ENCODE data around the gene FAM89B.

Gene FAM89B

DNA sequence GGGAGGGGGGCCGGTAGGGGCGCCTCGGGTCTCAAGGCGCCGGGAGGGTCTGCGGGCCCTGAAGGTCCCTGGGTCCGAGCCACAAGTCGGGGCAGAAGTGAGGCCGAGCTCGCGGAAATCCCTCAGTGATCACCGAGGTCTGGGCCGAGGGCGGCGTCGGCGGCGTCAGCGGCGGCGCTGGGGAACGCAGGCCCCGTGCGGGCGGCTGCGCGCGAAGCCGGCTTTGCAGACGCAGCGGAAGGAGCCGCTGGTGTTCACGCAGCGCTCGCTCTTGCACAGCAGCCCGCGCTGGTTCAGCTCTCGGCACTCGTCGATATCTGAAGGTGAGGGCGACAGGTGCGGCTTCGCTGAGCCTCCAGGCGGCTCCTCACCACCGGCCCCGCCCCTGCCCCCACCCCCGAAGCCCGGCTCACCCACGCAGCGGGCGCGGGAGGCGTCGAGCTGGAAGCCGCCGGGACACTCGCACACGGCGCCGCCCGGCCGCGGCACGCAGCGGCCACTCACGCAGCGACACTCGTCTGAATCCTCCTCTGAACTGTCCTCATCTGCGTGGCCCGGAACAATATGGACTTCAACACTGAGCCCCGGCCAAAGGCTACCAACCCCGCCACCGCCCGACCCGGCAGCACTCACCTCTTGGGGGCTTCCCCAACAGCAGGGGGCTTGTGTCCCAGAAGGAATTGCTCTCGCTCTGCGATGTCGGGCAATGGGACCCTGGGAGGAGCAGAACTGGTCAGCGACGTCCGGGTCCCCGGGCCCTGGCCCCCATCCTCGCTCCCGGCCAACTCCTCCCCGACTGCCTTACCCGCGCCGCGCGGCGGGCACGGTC, 33.2 kb upstream of the FAM89B start:
- no peak for DNase-seq (ENCODE audit: low read depth in 3 of 3)

DNA sequence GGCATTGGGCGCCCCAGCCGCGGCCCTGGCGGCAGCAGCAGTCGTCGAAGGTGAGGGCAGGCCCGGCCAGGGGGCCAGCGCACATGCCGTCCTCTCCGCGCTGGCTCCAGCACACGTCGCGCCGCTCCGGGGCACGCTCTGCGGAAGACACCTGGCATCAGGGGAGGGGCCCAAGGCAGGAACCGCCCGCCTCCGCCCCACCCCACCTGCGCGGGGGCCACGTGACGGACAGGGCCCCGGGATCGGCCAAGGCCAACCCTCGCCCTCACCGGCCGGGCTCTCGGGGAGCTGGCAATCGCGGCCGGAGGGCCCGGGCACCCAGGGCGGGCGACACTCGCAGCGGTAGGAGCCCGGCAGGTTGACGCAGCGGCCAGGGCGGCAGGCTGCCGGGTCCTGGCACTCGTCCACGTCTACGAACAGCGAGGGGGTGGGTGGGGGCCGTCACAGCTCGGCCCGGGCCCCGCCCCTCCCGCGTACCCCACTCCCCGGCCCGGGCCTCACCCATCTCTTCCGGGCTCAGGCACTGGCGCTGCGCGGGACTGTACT, 32.5 kb upstream of the FAM89B start:
- peak in 1 of 3 donors; percentile 21 for DNase-seq (ENCODE audit: low read depth in 3 of 3)

DNA sequence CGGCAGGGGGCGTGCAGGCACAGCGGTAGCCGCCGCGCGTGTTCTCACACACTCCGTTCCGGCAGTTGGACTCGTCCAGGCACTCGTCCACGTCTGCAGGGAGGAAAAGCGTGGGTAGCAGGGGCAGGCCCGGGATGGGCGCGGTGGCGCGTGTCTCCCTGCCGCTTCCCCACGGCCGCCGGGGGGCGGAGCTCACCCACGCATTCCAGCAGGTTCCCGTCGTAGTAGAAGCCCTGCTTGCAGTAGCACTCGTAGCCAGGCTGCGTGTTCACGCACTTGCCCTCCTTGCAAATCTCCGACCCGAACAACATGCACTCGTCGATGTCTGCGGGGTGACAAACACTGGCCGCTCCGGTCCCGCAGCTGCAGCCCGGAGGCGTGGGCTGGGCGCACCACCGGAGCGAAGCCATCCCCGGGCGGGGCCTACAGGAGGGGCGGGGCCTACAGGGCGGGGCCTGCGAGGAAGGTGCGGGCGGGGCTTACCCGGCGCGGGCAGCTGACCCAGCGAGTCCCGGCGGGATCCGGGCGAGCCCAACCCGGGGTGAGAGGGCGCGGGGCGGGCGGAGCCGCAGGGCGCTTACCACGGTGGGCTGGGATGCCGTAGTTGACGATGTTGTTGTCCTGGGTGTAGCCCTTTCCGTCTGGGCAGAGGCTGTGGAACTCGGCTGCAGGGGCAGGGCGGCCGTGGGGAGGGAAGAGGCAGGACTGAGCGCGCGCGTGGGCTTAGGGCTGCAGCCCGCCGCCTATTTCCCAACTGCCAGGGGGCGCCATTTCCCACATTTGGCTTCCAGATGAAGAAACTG, 31.8 kb upstream of the FAM89B start:
- DNase-seq (ENCODE audit: low read depth in 3 of 3) = peak; percentile 79 to 85 (median 83)

DNA sequence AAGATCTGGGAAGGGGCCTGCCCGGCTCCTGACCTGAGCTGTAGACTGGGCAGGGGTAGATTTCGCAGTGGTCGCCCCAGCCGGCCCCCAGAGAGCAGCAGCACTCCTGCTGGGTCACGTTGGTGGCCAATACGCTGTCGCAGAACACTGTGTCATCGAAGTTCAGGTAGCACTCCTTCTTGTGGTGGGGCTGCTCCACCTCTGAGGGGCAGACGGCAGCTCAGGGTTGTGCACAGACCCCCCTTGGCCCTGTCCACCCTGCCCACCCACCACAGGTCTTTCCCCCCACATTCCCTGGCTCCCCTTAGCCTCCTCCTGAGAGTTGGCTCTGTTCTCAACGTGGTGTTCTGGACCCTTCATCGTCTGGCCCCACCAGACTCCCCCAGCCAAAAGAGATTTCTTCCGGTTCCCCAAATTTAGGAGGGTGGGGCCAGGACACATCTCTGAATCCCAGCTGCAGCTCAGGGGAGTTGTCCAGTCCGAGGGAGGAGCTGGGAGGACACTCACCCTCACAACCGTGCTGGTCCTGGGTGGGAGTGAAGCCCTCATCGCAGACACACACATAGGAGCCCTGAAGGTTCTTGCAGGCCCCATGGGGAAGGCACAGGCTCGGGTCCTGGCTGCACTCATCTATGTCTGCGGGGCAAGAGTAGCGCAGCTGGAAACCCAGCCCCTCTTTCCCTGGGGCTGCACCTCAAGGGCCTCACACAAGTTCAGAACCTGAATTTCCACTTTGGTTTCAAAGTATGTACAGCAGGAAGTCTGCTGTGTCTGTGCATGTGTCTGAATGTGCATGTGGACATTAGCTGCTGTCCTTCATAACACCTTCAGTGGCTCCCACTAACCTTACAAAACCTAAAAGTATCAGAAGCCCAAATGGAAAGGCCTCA, 31.0 kb upstream of the FAM89B start:
- no peak for DNase-seq (ENCODE audit: low read depth in 3 of 3)

DNA sequence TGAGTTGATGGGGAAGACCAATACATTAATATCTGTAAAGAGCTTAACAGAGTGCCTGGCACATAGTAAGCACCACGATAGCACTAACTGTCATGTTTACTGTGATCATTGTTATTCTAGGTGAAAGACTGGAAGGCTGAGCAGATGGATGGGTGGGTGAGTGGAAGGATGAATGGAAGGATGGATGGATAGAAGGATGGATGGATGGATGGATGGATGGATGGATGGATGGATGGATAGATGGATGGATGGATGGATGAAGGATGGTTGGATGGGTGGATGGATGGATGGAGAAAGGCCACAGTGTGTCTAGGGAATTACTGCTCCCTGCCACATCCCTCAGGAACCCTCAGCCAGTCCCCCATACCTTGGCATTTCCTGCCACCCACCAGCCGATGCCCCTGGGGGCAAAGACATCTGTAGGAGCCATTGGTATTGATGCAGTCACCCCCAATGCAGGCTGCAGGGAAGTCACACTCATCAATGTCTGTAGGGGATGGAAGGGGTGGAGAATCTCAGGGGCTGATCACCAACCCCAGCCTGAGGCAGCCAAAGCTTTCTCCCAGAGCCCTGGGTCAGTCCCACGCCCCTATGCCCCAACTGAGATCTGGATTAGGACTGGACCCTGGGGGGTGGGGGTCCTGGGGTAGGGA, 29.5 kb upstream of the FAM89B start:
- no peak for DNase-seq (ENCODE audit: low read depth in 3 of 3)

DNA sequence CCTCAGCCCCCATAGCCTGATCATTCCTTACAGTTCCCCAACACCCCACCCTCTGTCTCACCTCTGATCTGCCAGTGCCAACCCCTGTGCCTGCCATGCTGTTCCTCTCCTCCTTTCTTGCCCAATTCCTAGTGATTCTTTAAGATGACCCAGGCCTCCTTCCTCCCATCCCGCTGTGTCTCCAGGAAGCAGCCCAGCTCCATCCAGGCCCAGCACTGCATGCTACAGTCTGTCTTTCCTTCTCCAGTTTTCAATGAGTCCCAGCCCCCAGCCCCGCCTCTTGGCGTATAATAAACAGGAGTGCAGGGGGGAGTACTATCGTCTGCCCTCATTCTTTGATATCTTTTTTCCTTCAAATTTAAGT, 26.5 kb upstream of the FAM89B start:
- DNase-seq (ENCODE audit: low read depth in 3 of 3) = no peak

DNA sequence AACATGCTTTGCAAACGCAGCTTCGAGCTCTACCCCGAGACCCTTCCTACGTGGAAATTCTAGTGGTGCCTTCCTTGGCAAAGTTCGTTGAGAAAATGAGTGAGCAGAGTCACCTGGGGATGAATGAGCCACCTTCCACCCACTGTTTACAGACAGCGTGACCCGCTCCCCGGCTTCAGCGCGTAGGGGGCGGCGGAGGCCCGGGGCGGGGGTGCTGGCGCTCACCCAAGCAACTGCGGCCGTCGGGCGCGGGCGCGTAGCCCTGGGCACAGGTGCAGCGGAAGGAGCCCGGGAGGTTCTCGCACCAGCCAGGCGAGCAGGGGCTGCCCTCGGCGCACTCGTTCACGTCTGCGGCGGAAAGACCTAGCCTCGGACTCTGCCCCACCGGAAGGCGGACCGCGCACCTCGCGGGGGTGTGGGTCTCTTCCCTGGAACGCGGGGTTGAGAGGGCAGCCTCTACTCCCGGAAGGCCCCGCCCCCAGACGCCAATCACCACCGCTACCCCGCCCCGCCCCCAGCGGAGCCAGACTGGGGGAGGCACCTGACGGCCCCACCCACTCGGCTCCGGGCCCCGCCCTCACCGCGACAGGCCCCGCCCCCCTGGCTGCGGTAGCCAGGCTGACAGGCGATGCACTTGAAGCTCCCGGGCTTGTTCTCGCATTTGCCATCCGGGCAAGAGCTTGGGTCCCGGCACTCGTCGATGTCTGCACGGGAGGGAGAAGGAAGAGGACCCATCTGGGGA, 25.9 kb upstream of the FAM89B start:
- peak; percentile 95 to 99 (median 98) for DNase-seq (ENCODE audit: low read depth in 3 of 3)

DNA sequence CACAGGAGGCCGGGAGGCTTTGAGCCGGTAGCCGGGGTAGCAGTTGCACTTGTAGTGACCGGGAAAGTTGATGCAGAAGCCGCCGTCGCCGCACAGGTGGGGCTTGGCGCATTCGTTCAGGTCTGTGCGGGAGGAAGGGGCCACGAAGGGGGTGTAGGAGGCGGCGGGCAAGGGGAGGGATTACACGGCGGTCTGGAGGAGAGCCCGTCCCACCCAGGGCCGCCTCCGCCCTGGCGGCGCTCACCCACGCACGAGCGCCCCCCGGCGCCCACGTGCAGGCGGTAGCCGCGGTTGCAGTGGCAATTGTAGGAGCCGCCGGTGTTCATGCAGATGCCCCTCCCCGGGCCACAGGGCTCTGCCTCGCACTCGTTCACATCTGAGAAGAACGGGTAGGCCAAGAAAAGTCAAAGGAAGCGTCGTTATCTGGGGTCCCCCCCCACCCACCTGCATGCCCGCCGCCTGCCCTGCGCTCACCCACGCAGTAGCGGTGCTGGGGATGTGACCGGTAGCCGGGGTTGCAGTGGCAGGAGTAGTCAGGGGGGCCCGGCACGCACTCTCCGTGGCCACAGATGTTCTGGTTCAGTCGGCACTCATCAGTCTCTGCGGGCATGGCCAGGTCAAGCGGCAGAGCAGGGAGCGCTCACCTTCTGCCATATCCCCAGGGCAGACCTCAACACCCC, 24.8 kb upstream of the FAM89B start:
- DNase-seq (ENCODE audit: low read depth in 3 of 3) = no peak

DNA sequence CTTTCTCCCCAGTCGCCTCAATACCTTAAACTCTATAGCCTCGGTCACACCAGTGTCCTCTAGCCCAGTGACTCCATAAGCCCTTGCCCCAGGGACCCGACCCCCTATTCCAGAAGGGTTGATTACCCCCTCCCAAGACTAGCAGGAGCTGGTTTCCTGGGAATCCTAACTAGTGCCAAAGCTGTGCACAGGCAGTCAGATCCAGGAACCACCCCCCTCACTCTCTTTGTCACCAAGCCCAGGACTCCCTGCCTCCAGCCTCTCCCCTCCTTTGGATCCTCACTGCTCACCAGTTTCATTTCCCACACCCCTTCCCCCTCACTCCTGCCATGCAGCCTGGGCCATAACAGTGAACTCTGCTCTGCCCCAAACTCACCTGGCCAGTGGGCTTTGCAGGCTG, 23.9 kb upstream of the FAM89B start:
- no peak for DNase-seq (ENCODE audit: low read depth in 3 of 3)

DNA sequence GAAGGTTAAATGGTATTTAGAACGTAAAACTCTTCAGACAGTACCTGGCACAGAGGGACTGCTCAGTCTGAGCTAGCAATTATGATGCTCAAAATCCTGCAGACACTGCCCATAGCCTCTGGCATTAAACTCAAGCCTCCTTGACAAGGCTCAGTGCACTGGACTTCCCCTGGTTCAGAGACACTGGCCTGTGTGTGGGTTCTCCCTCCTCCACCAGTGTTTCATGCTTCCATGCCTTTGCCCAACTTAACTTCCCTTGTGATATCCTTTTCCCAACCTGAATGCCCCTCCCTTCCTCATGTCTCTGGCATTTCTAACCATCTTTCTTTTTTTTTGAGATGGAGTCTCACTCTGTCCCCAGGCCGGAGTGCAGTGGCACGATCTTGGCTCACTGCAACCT, 23.2 kb upstream of the FAM89B start:
- DNase-seq (ENCODE audit: low read depth in 3 of 3) = no peak

DNA sequence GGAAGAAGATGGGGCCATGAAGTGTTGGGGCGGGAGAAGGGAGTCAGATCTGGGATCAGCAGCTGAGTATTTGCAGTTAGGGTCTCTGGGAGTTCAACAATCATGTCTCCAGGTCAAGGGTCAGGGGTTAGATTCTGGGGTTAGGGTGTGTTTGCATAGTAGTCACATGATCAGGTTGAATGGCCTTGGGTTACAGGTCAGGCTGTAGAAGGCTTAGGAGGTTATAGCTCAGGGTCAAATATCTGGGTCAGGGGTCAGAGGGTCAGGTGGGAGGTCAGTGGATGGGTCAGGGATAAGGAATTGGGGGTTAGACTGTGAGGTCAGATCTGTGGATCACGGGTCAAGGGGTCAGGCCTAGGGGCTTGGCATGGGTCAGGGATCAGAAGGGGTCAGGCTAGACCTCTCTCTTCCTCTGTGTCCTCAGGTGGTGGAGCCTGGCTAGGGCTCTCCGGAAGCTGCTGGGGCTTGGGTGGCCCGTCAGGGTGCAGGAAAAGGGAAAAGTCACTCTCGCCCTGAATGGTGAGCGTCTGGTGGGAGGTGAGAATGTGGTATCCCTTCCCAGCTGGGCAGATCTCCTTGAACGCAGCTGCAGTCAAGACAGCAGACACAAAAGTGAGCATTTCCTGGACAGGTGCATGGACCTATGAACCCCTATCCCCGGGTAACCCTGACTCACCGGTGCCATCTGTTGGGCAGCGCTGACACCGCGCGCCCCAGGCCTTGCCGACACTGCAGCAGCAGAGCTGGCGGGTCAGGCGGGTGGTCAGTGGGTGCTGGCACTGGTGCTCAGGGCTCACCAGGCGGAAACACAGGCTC, 20.6 kb upstream of the FAM89B start:
- no peak for DNase-seq (ENCODE audit: low read depth in 3 of 3)

DNA sequence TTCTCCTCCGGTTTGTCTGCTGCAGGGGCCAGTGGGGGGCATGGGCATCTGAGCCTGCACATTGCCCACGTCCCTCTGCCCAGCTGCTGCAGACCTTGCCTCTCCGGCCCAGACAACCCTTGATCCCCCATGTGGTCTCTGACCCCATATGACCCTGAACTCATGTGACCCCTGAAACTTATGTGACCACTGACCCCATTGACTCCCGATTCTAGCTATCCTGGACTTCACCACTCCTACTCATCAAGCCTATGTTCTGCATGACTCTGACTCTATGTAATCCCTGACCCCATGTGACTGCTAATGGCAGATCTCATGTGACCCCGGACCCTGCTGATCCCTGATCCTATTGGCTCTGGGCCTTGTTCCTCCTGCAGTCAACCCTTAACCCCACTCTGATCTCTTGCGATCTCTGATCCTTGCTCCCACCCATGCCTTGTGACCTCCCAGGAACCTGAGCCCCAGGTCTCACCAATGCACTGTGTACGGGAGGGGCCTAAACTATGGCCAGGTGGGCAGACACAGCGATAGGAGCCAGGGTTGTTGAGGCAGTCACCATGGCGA, 19.9 kb upstream of the FAM89B start:
- no peak for DNase-seq (ENCODE audit: low read depth in 3 of 3)

DNA sequence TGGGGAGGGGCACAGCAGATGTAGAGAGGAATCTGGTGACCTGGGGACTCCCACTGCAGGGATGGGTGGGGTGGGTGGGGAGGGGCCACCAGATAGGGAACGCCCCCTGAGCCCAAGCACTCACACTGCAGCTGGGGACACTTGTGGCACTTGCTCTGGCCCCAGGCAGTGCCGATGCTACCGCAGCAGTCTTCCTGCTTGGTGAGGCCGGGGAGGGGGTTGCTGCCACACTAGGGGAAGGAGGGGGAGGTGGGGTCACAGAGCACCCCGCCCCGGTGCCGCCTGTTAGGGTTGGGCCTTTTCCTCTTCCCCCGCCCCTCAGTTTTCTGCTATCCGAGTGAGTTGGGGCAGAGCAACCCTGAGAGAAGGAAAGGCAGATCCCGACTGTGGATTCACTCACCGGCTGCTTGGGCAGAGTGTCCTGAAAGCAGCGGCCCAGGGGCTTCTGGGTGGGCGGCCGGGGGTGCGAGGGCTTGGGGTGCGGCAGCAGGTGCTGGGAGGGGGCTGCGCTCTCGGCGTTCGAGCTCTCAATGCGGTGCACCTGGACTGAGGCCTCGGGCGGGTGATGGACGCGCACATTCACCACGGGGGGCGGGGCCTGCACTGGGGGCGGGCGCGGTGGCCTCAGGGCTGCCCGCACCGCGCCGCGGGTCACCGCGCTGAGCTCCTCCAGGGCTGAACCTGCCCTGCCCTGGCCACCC, 18.9 kb upstream of the FAM89B start:
- DNase-seq (ENCODE audit: low read depth in 3 of 3) = peak in 1 of 3 donors; percentile 53

DNA sequence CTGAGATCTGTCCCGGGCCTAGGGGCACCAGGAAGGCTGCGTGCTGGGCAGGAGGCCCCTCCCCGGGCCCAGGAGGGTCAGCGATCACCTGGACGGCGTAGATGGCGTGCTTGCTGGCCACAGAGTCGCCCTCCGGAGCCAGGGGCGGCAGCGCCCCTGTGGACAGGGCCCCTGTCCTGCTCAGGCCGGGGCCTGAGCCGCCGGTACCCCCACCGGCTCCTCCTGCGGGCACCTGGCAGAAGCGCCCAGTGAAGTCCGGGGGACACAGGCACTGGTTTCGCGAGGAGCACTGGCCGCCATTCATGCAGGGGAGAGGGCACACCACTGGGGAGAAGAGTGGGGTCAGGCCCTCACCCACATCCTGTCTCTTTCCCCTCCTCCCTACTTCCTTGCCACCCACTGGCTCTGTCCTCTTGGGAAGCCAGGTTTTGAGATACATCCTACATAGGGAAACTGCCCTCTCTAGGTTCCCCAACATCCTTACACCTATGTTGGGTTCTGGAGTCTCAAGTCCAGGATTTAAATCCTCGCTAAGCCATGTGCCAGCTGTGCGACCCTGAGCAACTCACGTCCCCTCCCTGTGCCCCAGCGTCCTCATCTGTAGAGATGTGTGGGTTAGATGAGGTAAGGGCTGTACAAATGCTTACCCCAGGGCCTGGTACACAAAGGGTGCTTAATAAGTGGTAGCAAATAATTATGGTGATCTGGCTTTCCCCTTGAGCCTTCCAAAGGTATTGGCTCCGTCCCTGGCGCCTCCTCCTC, 18.1 kb upstream of the FAM89B start:
- no peak for DNase-seq (ENCODE audit: low read depth in 3 of 3)

DNA sequence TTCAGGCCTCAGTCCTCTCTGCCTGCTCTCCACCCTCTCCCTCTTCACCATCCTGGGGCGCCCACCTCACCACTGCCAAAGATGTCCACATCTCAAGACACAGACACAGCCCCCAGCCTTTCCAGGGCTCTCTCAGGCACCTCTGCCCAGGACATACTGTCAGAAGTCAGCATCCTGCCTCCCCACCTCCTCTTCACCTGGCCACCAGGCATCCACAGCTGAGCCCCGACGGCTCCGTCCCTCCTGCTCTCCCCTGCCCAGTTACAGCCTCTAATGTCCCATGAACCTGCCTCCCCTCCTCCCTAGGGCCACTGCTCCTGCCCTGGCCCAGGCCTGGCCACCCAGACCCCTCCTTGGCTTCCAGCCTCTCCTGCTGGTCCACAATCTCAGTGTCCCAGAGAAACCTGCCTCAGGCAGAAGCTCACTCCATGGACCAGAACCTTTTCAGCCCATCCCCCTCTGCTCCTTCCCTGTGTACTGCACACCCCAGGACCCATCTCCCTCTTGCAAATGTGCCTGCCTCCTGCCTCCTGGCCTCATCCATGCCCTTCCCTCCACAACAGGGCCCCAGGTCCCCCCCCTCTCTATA, 17.4 kb upstream of the FAM89B start:
- DNase-seq (ENCODE audit: low read depth in 3 of 3) = no peak

DNA sequence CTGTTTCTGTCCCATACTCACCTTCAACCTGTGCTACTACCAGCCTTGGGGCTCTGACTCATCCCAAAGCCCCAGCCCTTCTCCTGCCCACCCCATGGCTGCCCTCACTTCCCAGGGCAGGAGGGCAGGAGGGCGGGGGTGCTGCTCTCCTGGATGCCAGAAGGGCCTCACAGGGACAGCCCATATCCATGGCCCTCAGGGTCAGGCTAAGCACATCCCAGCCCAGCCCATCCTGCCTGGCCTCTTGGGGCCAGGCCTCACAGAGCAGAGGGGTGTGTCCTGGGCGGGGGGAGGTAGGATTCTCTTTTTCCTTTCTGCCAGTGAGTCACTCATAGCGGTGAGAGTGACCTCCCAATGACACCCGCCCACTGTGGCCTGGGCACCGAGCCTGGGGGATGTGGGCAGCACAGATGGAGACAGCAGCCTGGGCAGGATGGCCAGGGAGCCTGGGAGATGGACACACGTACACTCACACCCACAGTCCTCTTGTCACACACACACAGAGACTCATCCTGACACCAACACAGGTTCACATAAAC, 16.6 kb upstream of the FAM89B start:
- DNase-seq (ENCODE audit: low read depth in 3 of 3) = no peak

All from stimulated activated CD4-positive, alpha-beta T cell treated with anti-CD3 and anti-CD28 coated beads, TNF-alpha, amount 100 ng/mL, for 48 hours (primary cell).